CD4-positive, alpha-beta memory T cell (primary cell): ENCODE results near the gene COMP. TPM values are rescaled to one million over a fixed set of nuclear protein-coding genes. Genes with fewer than 3 reads are reported as not detected.

Experiments
- CTCF ChIA-PET: fragments of 350-600 bp; sonication (Branson Sonifier 250); formaldehyde crosslinking; loops from one replicate; lab custom pipeline; 2021; ENCODE audit warnings: inconsistent platforms; ENCODE audit not compliant: partially characterized antibody; lab: Charles Lee
- POLR2A ChIA-PET: fragments of 350-600 bp; sonication (Branson Sonifier 250); formaldehyde crosslinking; loops from one replicate; lab custom pipeline; 2021; ENCODE audit not compliant: partially characterized antibody; lab: Charles Lee
- DNase-seq, 5 donors: peaks; one replicate each; pipeline versions ENCODE4 v3.0.0 to v3.0.0-alpha.2; 2020 to 2022; ENCODE audit warnings: mixed read lengths in 1 of 5
- H3K27ac ChIP-seq: one replicate; pipeline ENCODE4 v1.7.0; 2013; ENCODE audit warnings: low read depth, low read length
- H3K27me3 ChIP-seq: 2 replicates; pipeline ENCODE4 v1.7.0; 2013; ENCODE audit warnings: mild to moderate bottlenecking, low read length, moderate library complexity; ENCODE audit not compliant: insufficient read depth
- H3K36me3 ChIP-seq: 2 replicates; pipeline ENCODE4 v1.7.0; 2013; ENCODE audit warnings: mild to moderate bottlenecking, low read length, moderate library complexity; ENCODE audit not compliant: insufficient read depth
- H3K4me1 ChIP-seq: 2 replicates; pipeline ENCODE4 v1.7.0; 2013; ENCODE audit warnings: mild to moderate bottlenecking, low read length, moderate library complexity; ENCODE audit not compliant: insufficient read depth
- H3K4me3 ChIP-seq, 2 donors: one replicate each; pipeline ENCODE4 v1.7.0; 2013; ENCODE audit warnings: low read length in 2 of 2, mild to moderate bottlenecking in 1 of 2
- H3K9me3 ChIP-seq, 2 donors: one replicate each; pipeline ENCODE4 v1.7.0; 2013; ENCODE audit warnings: low read length in 2 of 2, control low read depth in 1 of 2; ENCODE audit not compliant: control insufficient read depth in 1 of 2
- H3K27ac Mint-ChIP-seq, 7 donors: one replicate each; pipeline ENCODE4 v1.8.0; 2020 to 2021; ENCODE audit warnings: mixed read lengths in 7 of 7, mild to moderate bottlenecking in 6 of 7, inconsistent platforms in 3 of 7, moderate library complexity in 3 of 7
- H3K27me3 Mint-ChIP-seq, 2 donors: one replicate each; pipeline ENCODE4 v1.8.0; 2020 to 2021; ENCODE audit warnings: mixed read lengths in 2 of 2
- H3K36me3 Mint-ChIP-seq, 2 donors: one replicate each; pipeline ENCODE4 v1.8.0; 2020 to 2021; ENCODE audit warnings: mixed read lengths in 2 of 2, inconsistent platforms in 1 of 2, mild to moderate bottlenecking in 1 of 2
- H3K4me1 Mint-ChIP-seq, 4 donors: one replicate each; pipeline ENCODE4 v1.8.0; 2020 to 2021; ENCODE audit warnings: mixed read lengths in 4 of 4, mild to moderate bottlenecking in 1 of 4
- H3K4me3 Mint-ChIP-seq, 8 donors: one replicate each; pipeline ENCODE4 v1.8.0; 2020 to 2021; ENCODE audit warnings: mixed read lengths in 8 of 8, mild to moderate bottlenecking in 7 of 8, moderate library complexity in 6 of 8, inconsistent platforms in 3 of 8
- H3K9me3 Mint-ChIP-seq, 8 donors: one replicate each; pipeline ENCODE4 v1.8.0; 2020 to 2021; ENCODE audit warnings: mixed read lengths in 8 of 8, mild to moderate bottlenecking in 5 of 8, inconsistent platforms in 3 of 8, moderate library complexity in 1 of 8
- intact Hi-C: fragments of 100-400 bp; cut with micrococcal nuclease; formaldehyde crosslinking; loops from one replicate; pipeline ENCODE4 v1.15.1; 2023
- polyA plus RNA-seq, 2 donors: library from polyadenylated mRNA; unstranded; fragments of 300-500 nt; fragmentation: Illumina TruSeq; gene quantifications; one replicate each; pipeline ENCODE4 v1.2.3, GENCODE V29; 2021
- total RNA-seq, 2 experiments: library from RNA; stranded (reverse); gene quantifications; one replicate each; pipeline ENCODE4 v1.2.3, GENCODE V29; 2021

Gene COMP
- total and polyA plus RNA-seq, 4 experiments from 2014 or later, result not detected

DNA sequence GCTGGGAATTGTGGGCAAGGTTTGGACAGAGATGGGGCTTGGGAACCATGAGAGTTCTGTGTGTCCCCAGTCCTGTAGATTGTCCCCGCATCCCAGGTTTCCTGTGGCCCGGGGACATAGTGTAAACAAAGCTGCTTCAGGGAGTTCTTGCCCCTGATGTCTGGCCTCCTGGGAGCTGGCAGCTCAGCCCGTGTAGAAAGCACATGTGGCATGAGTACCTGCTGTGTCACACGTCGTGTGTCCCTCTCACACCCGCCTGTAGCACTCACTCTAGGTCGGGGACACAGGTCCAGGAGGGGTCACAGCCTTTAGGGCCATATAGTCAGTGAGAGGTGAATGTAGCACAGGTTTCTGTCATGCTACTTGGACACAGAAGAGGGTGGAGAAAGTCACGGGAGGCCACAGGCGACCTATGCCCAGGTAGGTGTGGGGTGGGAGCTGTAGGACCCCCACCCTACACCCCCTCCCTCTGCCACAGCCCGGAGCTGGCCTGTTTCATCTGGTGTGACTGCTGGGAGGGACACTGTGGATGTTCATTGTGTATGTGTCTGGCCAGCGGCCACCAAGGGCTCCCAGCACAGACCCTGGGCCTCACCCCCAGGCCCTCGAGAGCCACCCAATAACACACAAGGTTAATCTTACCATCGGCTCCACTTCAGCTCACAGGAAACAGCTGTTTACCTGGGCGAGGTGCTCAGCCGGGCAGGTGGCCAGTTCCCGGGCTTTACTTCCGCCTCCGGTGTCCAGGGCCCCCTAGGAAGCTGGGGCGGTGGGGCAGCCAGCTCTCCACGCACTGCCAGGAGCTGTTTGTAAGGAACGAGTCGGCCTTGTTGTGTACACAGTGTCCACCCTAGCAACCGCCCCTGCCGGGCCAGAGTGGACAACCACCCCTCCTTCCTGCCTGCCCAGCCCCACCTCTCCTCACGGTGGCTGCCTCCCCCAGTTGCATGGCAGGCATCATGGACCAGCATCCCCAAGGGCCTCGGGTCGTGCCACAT, 49.7 kb downstream of the COMP start:
- POLR2A ChIA-PET, result no interaction called here

DNA sequence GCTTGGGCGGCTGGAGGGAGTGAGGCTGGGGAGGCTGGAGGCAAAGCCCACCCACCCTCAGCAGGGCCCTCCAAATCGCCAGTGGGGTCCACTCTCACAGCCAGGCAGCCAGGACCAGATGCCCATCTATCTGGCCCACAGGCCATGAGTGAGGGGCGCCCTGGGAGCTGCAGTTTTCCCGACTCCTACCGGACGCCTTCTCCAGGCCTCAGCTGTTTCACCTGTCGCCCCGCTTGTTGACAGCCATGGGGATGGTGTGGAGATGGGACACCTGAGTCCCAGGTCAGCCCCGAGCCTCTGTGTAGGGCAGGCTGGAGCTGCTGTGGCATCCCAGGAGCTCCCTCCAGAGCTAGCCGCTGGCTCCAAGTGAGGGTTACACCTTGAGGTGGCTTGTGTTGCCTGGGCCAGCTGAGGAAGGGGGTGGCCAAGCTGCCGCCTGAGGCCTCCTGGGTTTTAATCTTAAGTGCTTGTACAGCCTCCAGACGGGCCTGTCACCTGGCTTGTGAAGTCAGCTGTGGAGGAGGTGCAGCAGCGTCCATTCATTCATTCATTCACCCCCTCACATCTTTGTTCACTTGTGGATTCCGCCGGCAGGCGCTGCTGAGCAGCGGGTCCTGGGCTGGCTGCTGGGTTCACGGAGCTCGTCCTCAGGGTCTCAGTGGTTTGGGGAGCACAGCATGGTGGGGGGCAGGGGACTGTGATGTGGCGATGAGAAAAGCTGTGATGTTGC, 52.0 kb downstream of the COMP start:
- no peaks in the 10 kb centered on the region for H3K4me1 ChIP-seq
- no peaks in the 10 kb centered on the region for H3K27me3 Mint-ChIP-seq
- no peak for DNase-seq
- H3K4me1 Mint-ChIP-seq, result peaks cover 0 to 2% (median 0%) of the 10 kb centered on the region in 4 donors
- intact Hi-C loops, result no loop called here
- peaks cover 0 to 2% of the 10 kb centered on the region in 2 donors for H3K36me3 Mint-ChIP-seq
- no peak overlapping the region for H3K4me3 ChIP-seq
- no peaks in the 10 kb centered on the region for H3K36me3 ChIP-seq
- H3K27ac ChIP-seq, result no peak overlapping the region
- H3K27ac Mint-ChIP-seq, result no peak overlapping the region
- H3K9me3 Mint-ChIP-seq, result no peaks in the 10 kb centered on the region
- ChIA-PET CTCF (no interaction called here), POLR2A (no interaction called here)
- no peaks in the 10 kb centered on the region for H3K9me3 ChIP-seq
- no peak overlapping the region for H3K4me3 Mint-ChIP-seq
- no peaks in the 10 kb centered on the region for H3K27me3 ChIP-seq

More for the DNA sequence above, 49.7 kb downstream of the COMP start:
- DNase-seq, result no peak
- intact Hi-C loops, result no loop called here
- Mint-ChIP-seq H3K4me3 (no peak overlapping the region), H3K4me1 (peaks cover 0 to 2% (median 0%) of the 10 kb centered on the region in 4 donors), H3K9me3 (no peaks in the 10 kb centered on the region), H3K27ac (peak overlapping the region in 1 of 7 donors; percentile 24), H3K36me3 (peaks cover 0 to 2% of the 10 kb centered on the region in 2 donors), H3K27me3 (no peaks in the 10 kb centered on the region)
- H3K4me3 ChIP-seq, result no peak overlapping the region
- H3K27me3 ChIP-seq, result no peaks in the 10 kb centered on the region
- no peaks in the 10 kb centered on the region for H3K9me3 ChIP-seq
- H3K4me1 ChIP-seq, result no peaks in the 10 kb centered on the region
- CTCF ChIA-PET, result no interaction called here
- no peak overlapping the region for H3K27ac ChIP-seq
- no peaks in the 10 kb centered on the region for H3K36me3 ChIP-seq

DNA sequence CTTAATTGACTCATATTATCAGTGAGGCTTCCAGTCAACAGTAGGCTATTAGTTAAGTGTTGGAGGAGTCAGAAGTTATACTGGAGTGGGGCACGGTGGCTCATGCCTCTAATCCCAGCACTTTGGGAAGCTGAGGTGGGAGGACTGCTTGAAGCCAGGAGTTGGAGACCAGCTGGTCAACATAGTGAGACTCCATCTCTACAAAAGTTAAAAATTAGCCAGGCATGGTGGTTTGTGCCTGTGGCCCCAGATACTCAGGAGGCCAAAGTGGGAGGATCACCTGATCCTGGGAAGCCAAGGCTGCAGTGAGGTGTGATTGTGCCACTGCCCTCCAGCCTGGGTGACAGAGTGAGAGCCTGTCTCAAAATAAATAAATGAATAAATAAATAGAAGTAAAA, 53.2 kb downstream of the COMP start:
- peak overlapping the region in 1 of 7 donors; percentile 8 for H3K27ac Mint-ChIP-seq
- Histone ChIP-seq H3K27me3 (no peaks in the 10 kb centered on the region), H3K4me1 (no peaks in the 10 kb centered on the region), H3K4me3 (no peak overlapping the region), H3K36me3 (no peaks in the 10 kb centered on the region), H3K27ac (no peak overlapping the region), H3K9me3 (no peaks in the 10 kb centered on the region)
- no peaks in the 10 kb centered on the region for H3K9me3 Mint-ChIP-seq
- H3K4me3 Mint-ChIP-seq, result no peak overlapping the region
- ChIA-PET POLR2A (interaction anchor here (0.5 kb wide), 1 partner anchor 14 kb away, joined by 3 read pairs; no protein-coding TSS in a partner anchor), CTCF (interaction anchor here (0.9 to 1.0 kb wide), 2 partner anchors 12 to 144 kb away, joined by 3 read pairs; no protein-coding TSS in a partner anchor)
- DNase-seq, result no peak
- peaks cover 0 to 6% of the 10 kb centered on the region in 2 donors for H3K36me3 Mint-ChIP-seq
- peaks cover 0 to 2% (median 0%) of the 10 kb centered on the region in 4 donors for H3K4me1 Mint-ChIP-seq
- intact Hi-C loops, result no loop called here
- H3K27me3 Mint-ChIP-seq, result no peaks in the 10 kb centered on the region

DNA sequence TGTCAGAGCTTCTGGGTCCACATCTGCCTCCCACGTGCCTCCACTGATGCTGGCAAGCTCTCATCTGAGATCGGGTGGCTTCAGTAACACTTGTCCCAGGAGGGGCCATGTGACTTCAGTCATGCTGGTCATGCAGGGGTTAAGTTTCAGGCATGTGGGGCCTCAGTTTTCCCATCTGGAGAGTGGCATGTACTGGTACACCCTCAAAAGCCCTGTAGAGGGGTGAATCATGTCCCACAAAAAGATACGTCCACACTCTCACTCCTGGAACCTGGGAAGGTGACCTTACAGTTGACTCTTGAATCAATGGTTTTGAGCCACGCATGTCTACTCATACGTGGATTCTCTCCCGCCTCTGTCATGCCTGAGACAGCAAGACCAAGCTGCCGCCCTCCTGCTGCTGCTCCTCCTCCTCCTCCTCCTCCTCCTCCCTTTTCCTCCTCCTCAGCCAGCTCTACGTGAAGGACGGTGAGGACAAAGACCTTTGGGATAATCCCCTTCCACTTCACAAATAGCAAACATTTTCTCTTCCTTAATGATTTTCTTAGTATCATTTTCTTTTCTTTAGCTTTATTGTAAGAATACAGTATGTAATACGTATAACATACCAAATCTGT, 53.7 kb downstream of the COMP start:
- CTCF ChIA-PET, result interaction anchor here (0.9 to 1.0 kb wide), 2 partner anchors 12 to 143 kb away, joined by 3 read pairs; no protein-coding TSS in a partner anchor
- H3K4me3 ChIP-seq, result no peak overlapping the region
- POLR2A ChIA-PET, result interaction anchor here (0.5 kb wide), 1 partner anchor 15 kb away, joined by 3 read pairs; no protein-coding TSS in a partner anchor
- H3K36me3 Mint-ChIP-seq, result peaks cover 0 to 6% of the 10 kb centered on the region in 2 donors
- H3K4me1 Mint-ChIP-seq, result peaks cover 0 to 2% (median 0%) of the 10 kb centered on the region in 4 donors
- no peak for DNase-seq
- no peaks in the 10 kb centered on the region for H3K27me3 Mint-ChIP-seq
- H3K9me3 ChIP-seq, result no peaks in the 10 kb centered on the region
- H3K27me3 ChIP-seq, result no peaks in the 10 kb centered on the region
- peak overlapping the region in 1 of 7 donors; percentile 8 for H3K27ac Mint-ChIP-seq
- intact Hi-C loops, result no loop called here
- H3K4me3 Mint-ChIP-seq, result no peak overlapping the region
- no peaks in the 10 kb centered on the region for H3K36me3 ChIP-seq
- H3K27ac ChIP-seq, result no peak overlapping the region
- H3K4me1 ChIP-seq, result no peaks in the 10 kb centered on the region
- H3K9me3 Mint-ChIP-seq, result no peaks in the 10 kb centered on the region

DNA sequence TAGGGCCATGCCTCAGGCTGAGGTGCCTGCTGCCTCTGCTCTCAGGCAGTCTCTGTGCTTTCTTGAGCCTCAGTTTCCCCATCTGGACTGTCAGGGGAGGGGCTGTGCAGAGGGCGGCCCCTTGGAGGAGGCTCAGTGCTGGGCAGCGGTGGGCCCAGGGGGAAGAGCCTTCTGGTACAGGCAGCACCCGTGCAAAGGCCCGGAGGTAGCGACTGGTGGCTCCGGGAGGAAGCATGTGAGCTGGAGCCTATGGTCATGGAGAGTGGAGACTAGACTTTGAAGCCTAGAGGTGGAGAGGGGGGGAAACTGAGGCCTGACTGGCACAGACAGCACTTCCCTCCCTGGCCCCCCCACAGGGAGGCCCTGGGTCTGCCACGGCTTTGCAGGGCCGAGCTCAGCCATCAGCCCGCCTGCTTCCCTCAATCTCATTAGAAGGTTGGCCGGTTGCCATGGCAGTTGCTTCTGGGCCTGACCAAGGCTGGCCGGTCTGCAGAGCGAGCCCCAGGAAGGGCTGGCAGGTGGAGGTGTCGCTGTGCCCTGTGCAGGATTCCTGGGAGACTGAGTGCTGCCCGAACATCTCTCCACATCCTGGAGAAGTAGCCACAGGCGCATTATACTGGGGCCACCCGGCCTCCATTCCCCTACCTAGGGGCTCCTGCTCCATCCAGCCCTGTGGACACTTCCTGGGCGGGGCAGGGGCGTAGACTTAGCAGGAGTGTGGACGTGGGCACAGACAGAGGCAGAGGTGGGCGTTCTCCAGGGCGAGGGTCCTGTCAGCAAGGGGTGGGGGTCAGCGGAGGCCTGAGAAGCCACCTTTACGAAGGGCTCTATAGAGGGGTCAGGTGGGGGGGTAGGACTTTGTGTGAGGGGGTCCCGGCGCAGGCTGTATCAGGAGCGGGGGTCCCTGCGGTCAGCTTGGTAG, 54.4 kb downstream of the COMP start:
- Histone ChIP-seq H3K9me3 (no peaks in the 10 kb centered on the region), H3K4me3 (no peak overlapping the region), H3K36me3 (no peaks in the 10 kb centered on the region), H3K4me1 (no peaks in the 10 kb centered on the region), H3K27me3 (no peaks in the 10 kb centered on the region), H3K27ac (no peak overlapping the region)
- Mint-ChIP-seq H3K4me3 (no peak overlapping the region), H3K27ac (no peak overlapping the region), H3K4me1 (peaks cover 0 to 2% (median 0%) of the 10 kb centered on the region in 4 donors), H3K36me3 (peaks cover 0 to 6% of the 10 kb centered on the region in 2 donors), H3K9me3 (no peaks in the 10 kb centered on the region), H3K27me3 (no peaks in the 10 kb centered on the region)
- ChIA-PET CTCF (no interaction called here), POLR2A (no interaction called here)
- intact Hi-C loops, result no loop called here
- no peak for DNase-seq

DNA sequence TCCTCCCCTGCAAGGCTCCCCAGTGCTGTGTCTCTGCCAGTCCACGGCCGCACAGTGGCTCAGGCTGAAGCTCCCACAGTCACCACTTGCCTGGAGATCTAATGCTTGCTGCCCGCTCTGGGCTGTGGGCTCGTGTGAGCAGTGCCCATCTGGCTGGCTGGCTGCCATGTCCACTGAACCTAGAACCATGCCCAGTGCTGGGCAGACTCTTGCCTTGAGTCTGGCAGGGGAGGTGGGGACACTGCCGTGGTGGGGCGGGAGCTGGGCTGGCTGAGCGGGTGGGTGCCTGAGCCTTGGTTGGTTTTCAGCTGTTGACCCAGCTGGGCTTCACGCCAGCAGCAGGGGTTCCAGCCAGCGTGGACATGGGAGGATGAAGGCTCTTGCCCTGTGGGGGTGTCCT, 55.4 kb downstream of the COMP start:
- Histone ChIP-seq H3K4me1 (no peaks in the 10 kb centered on the region), H3K36me3 (no peaks in the 10 kb centered on the region), H3K27ac (no peak overlapping the region), H3K4me3 (no peak overlapping the region), H3K9me3 (no peaks in the 10 kb centered on the region), H3K27me3 (no peaks in the 10 kb centered on the region)
- Mint-ChIP-seq H3K36me3 (peaks cover 0 to 8% of the 10 kb centered on the region in 2 donors), H3K27me3 (no peaks in the 10 kb centered on the region), H3K4me1 (peaks cover 0 to 2% (median under 1%) of the 10 kb centered on the region in 4 donors), H3K9me3 (no peaks in the 10 kb centered on the region), H3K4me3 (no peak overlapping the region), H3K27ac (no peak overlapping the region)
- DNase-seq, result no peak
- CTCF ChIA-PET, result no interaction called here
- POLR2A ChIA-PET, result no interaction called here
- intact Hi-C loops, result no loop called here
